ENCODE results near the gene ZNF469. TPM values are rescaled to one million over a fixed set of nuclear protein-coding genes. Genes with fewer than 3 reads are reported as not detected.

ZNF469 gene
- total and polyA plus RNA-seq, 2 of the 13 experiments (the other 11 are each of a cell fraction or from before 2014, with no cell fraction given), result not detected

- TF ChIP-seq ZHX2 (IDR thresholded peaks at IDR 0.05; ENCODE audit: low read depth) (no peak), ZHX2 (CRISPR knock-in tag; IDR thresholded peaks at IDR 0.05; ENCODE audit: borderline replicate concordance) (no peak), ZNF792 (CRISPR knock-in tag; IDR thresholded peaks at IDR 0.05) (no peak), ZBTB4 (CRISPR knock-in tag; IDR thresholded peaks at IDR 0.05; ENCODE audit: borderline replicate concordance) (no peak), RBAK (CRISPR knock-in tag; IDR thresholded peaks at IDR 0.05) (no peak), ZNF383 (CRISPR knock-in tag; IDR thresholded peaks at IDR 0.05; ENCODE audit: borderline replicate concordance) (no peak), HIC2 (CRISPR knock-in tag; IDR thresholded peaks at IDR 0.05; ENCODE audit: low read depth) (no peak), ZNF17 (CRISPR knock-in tag; IDR thresholded peaks at IDR 0.05) (no peak), IRF1 (CRISPR knock-in tag; IDR thresholded peaks at IDR 0.05; ENCODE audit: low read depth) (no peak), ZSCAN22 (CRISPR knock-in tag; IDR thresholded peaks at IDR 0.05) (no peak), THRA (CRISPR knock-in tag; IDR thresholded peaks at IDR 0.05; ENCODE audit: borderline replicate concordance) (no peak), SP2 (CRISPR knock-in tag; IDR thresholded peaks at IDR 0.05) (no peak), KAT8 (CRISPR knock-in tag; IDR thresholded peaks at IDR 0.05) (no peak), ZNF496 (CRISPR knock-in tag; IDR thresholded peaks at IDR 0.05; ENCODE audit: insufficient replicate concordance) (no peak), ZNF510 (CRISPR knock-in tag; IDR thresholded peaks at IDR 0.05; ENCODE audit: low read depth) (no peak)
Measured at GRCh38 chr16:88398170-88398873, 15.6 kb downstream of the ZNF469 start (continued).
